HCT116 (cell line): ENCODE results near the gene FAM227A.

Source experiments
- CEBPB ChIP-seq: IDR thresholded peaks from 2 replicates; pipeline ENCODE4 v1.6.1; 2012; ENCODE audit warnings: low read depth
- POLR2A ChIP-seq: IDR thresholded peaks from 2 replicates; pipeline ENCODE4 v1.7.0; 2011; ENCODE audit warnings: borderline replicate concordance; ENCODE audit not compliant: insufficient read depth, insufficient read length; ENCODE audit errors: extremely low read depth
- REST ChIP-seq: IDR thresholded peaks from 2 replicates; pipeline ENCODE4 v1.6.1; 2012; ENCODE audit warnings: low read depth
- ZBTB33 ChIP-seq: IDR thresholded peaks from 2 replicates; pipeline ENCODE4 v1.6.1; 2011; ENCODE audit warnings: mild to moderate bottlenecking, low read length, moderate library complexity; ENCODE audit not compliant: insufficient replicate concordance; ENCODE audit errors: extremely low read depth
- ZFX ChIP-seq: fragments of 450-650 bp; IDR thresholded peaks from 2 replicates; pipeline ENCODE4 v1.6.1; 2017

- TF ChIP-seq POLR2A: no peak
- TF ChIP-seq REST: no peak
- TF ChIP-seq ZFX: no peak
- TF ChIP-seq ZBTB33: no peak
- TF ChIP-seq CEBPB: no peak
These were observed 44.1 kb upstream of the FAM227A start for GRCh38 chr22:38700270-38700788.
